ENCODE data around the gene GOSR2. TPM values are rescaled to one million over a fixed set of nuclear protein-coding genes. Genes with fewer than 3 reads are reported as not detected.

Gene GOSR2
- total RNA-seq, 1 experiment from 2014 or later: 53.5 TPM

- H3K4me1 ChIP-seq (ENCODE audit: insufficient read depth, low read length): no peaks in the 10 kb centered on the region
- no CpG with 5 or more reads among the region's 10 CpGs for WGBS (ENCODE audit: extremely low coverage, insufficient read length, low lambda C conversion rate)
- Mint-ChIP-seq H3K9me3 (no peaks in the 10 kb centered on the region), H3K4me3 (no peak overlapping the region), H3K36me3 (ENCODE audit: insufficient read depth in 1 of 3, low read depth in 3 of 3) (no peaks in the 10 kb centered on the region), H3K4me1 (peaks cover 9 to 15% of the 10 kb centered on the region in 2 experiments), H3K27ac (no peak overlapping the region; a peak in 2 of 7 replicates), H3K27me3 (ENCODE audit: low read depth) (peaks cover 25% of the 10 kb centered on the region)
- H4K8ac ChIP-seq (replicated peaks; ENCODE audit: insufficient read length, low read depth, low read length): no peak overlapping the region
- H2BK120ac ChIP-seq (ENCODE audit: low read depth, low read length, poor library complexity, severe bottlenecking): no peak overlapping the region
- no peak overlapping the region for H3K4ac ChIP-seq (ENCODE audit: low read depth, low read length)
- no peak overlapping the region for H3K14ac ChIP-seq (ENCODE audit: insufficient read depth, low read length)
- H3K9ac ChIP-seq (ENCODE audit: extremely low read depth, insufficient read length, low read length): no peak overlapping the region
- H3K9me3 ChIP-seq (ENCODE audit: control insufficient read depth, low read depth, low read length): no peaks in the 10 kb centered on the region
- no peak overlapping the region for H2AK5ac ChIP-seq (ENCODE audit: insufficient read length, low read length)
- no peak for DNase-seq
- no peaks in the 10 kb centered on the region for H4K20me1 ChIP-seq (ENCODE audit: control insufficient read depth, insufficient read depth, insufficient read length)
- no peak overlapping the region for H4K5ac ChIP-seq (ENCODE audit: insufficient read length, low read depth, low read length)
- H3K27me3 ChIP-seq (ENCODE audit: insufficient read depth, low read length): no peaks in the 10 kb centered on the region
- TF ChIP-seq CTCF (conservative IDR thresholded peaks at IDR 0.05): no peak
- no peak overlapping the region for H3K56ac ChIP-seq (ENCODE audit: insufficient read length, low read depth, low read length)
- no peaks in the 10 kb centered on the region for H3K79me1 ChIP-seq (ENCODE audit: insufficient read depth, low read depth, low read length, poor library complexity, severe bottlenecking)
- H3T11ph ChIP-seq (ENCODE audit: low read length): no peak overlapping the region
- H3K18ac ChIP-seq (ENCODE audit: insufficient read length, low read depth, low read length): no peak overlapping the region
- H2BK20ac ChIP-seq (ENCODE audit: low read depth, low read length, poor library complexity, severe bottlenecking): no peak overlapping the region
- H2AFZ ChIP-seq (ENCODE audit: low read length): no peak overlapping the region
- H3K23me2 ChIP-seq (ENCODE audit: insufficient read length, low read depth, low read length, poor library complexity, severe bottlenecking): no peaks in the 10 kb centered on the region
- no peak overlapping the region for H2BK5ac ChIP-seq (ENCODE audit: insufficient read length, low read length)
- H2BK15ac ChIP-seq (ENCODE audit: low read depth, low read length): no peak overlapping the region
- no peak overlapping the region for H3K27ac ChIP-seq (ENCODE audit: insufficient read length, low read depth, low read length)
- no peaks in the 10 kb centered on the region for H3K79me2 ChIP-seq (ENCODE audit: insufficient read depth, low read length)
- H3K4me2 ChIP-seq (ENCODE audit: insufficient read depth, insufficient read length, low read length): no peak overlapping the region
- H3K23ac ChIP-seq (ENCODE audit: insufficient read length, low read depth, low read length): no peak overlapping the region
- H2BK12ac ChIP-seq (ENCODE audit: insufficient read length, low read depth, low read length): no peak overlapping the region
- H4K91ac ChIP-seq (ENCODE audit: insufficient read length, low read depth, low read length): no peak overlapping the region
Observed at GRCh38 chr17:46910179-46910927, 12.6 kb upstream of the GOSR2 start.

All from H9 (cell line).